IMR-90 (cell line): ENCODE data around the gene MCTP1. TPM values are rescaled to one million over a fixed set of nuclear protein-coding genes. Genes with fewer than 3 reads are reported as not detected.

Source experiments
- ATAC-seq: fragments of 200-7000 bp; cut with Tn5 transposase; 2 replicates; pipeline ENCODE4 v1.9.1; 2020; ENCODE audit warnings: low read depth, mild to moderate bottlenecking, moderate library complexity
- BruUV-seq: library from RNA; stranded (reverse); fragments of 400-500 nt; replicated peaks from 2 replicates; lab custom pipeline; 2021; lab: Mats Ljungman, UMichigan
- CTCF ChIA-PET: fragments of 300-600 bp; formaldehyde crosslinking; extraction: SDS; loops from one replicate; lab custom pipeline; 2021; ENCODE audit warnings: antibody characterized with exemption; lab: Yijun Ruan, JAX
- POLR2A ChIA-PET: fragments of 300-600 bp; sonication (Branson Sonifier 250); formaldehyde crosslinking; loops from one replicate; lab custom pipeline; 2022; ENCODE audit warnings: antibody characterized with exemption; ENCODE audit not compliant: unreplicated experiment; lab: Charles Lee
- DNase-seq: peaks from one replicate; pipeline ENCODE4 v3.0.0; 2013
- H2AFZ ChIP-seq: replicated peaks from 2 replicates; pipeline ENCODE3; 2013; ENCODE audit warnings: low read length, mild to moderate bottlenecking; ENCODE audit not compliant: poor library complexity
- H2AK5ac ChIP-seq: 2 replicates; pipeline ENCODE4 v1.6.1; 2013; ENCODE audit warnings: low read depth, low read length, inconsistent platforms
- H2AK9ac ChIP-seq: replicated peaks from 2 replicates; pipeline ENCODE3; 2013; ENCODE audit warnings: mild to moderate bottlenecking, low read depth, low read length, moderate library complexity; ENCODE audit not compliant: poor library complexity
- H2BK120ac ChIP-seq: 2 replicates; pipeline ENCODE4 v1.6.1; 2013; ENCODE audit warnings: low read depth, low read length, inconsistent platforms
- H2BK15ac ChIP-seq: 3 replicates; pipeline ENCODE4 v1.6.1; 2013; ENCODE audit warnings: low read depth, low read length, inconsistent platforms
- H2BK20ac ChIP-seq: 2 replicates; pipeline ENCODE4 v1.6.1; 2013; ENCODE audit warnings: low read depth, mild to moderate bottlenecking, inconsistent platforms, low read length, moderate library complexity
- H2BK5ac ChIP-seq: 2 replicates; pipeline ENCODE4 v1.6.1; 2013; ENCODE audit warnings: mild to moderate bottlenecking, low read depth, low read length, inconsistent platforms; ENCODE audit not compliant: poor library complexity, severe bottlenecking
- H3K14ac ChIP-seq: replicated peaks from 2 replicates; pipeline ENCODE4 v1.6.1; 2013; ENCODE audit warnings: low read depth, low read length, inconsistent platforms
- H3K18ac ChIP-seq: 2 replicates; pipeline ENCODE4 v1.6.1; 2013; ENCODE audit warnings: low read depth, low read length, control low read depth
- H3K23ac ChIP-seq: 2 replicates; pipeline ENCODE4 v1.6.1; 2013; ENCODE audit warnings: low read depth, low read length, inconsistent platforms
- H3K27ac ChIP-seq: 2 replicates; pipeline ENCODE4 v1.5.1; 2013; ENCODE audit warnings: mild to moderate bottlenecking, control low read depth, low read length; ENCODE audit not compliant: insufficient read depth
- H3K27me3 ChIP-seq: 2 replicates; pipeline ENCODE4 v1.6.1; 2013; ENCODE audit warnings: low read length; ENCODE audit not compliant: control insufficient read depth, insufficient read depth
- H3K36me3 ChIP-seq: 2 replicates; pipeline ENCODE4 v1.6.1; 2013; ENCODE audit warnings: low read length, mixed read lengths; ENCODE audit not compliant: control insufficient read depth, insufficient read depth
- H3K4ac ChIP-seq: 2 replicates; pipeline ENCODE4 v1.6.1; 2013; ENCODE audit warnings: low read depth, low read length, inconsistent platforms
- H3K4me1 ChIP-seq: 2 replicates; pipeline ENCODE4 v1.6.1; 2013; ENCODE audit warnings: low read length, mixed read lengths; ENCODE audit not compliant: control insufficient read depth, insufficient read depth
- H3K4me2 ChIP-seq: 2 replicates; pipeline ENCODE4 v1.6.1; 2013; ENCODE audit warnings: low read depth, mild to moderate bottlenecking, control low read depth, low read length, moderate library complexity
- H3K4me3 ChIP-seq: 2 replicates; pipeline ENCODE4 v1.5.1; 2013; ENCODE audit warnings: low read depth, mild to moderate bottlenecking, control low read depth, low read length, moderate library complexity; ENCODE audit not compliant: insufficient read depth
- H3K56ac ChIP-seq: 2 replicates; pipeline ENCODE4 v1.6.1; 2013; ENCODE audit warnings: low read length, inconsistent platforms; ENCODE audit not compliant: insufficient read depth; ENCODE audit errors: extremely low read depth
- H3K79me1 ChIP-seq, 2 experiments: 2 replicates each; pipeline ENCODE4 v1.6.1; 2013; ENCODE audit warnings: low read length in 2 of 2, inconsistent platforms in 1 of 2, low read depth in 1 of 2
- H3K9ac ChIP-seq: 2 replicates; pipeline ENCODE4 v1.6.1; 2013; ENCODE audit warnings: low read depth, low read length, control low read depth
- H3K9me1 ChIP-seq: 2 replicates; pipeline ENCODE4 v1.6.1; 2013; ENCODE audit warnings: low read length, inconsistent platforms; ENCODE audit not compliant: insufficient read depth
- H3K9me3 ChIP-seq: 2 replicates; pipeline ENCODE4 v1.6.1; 2013; ENCODE audit warnings: low read length; ENCODE audit not compliant: control insufficient read depth, insufficient read depth
- H4K20me1 ChIP-seq: 2 replicates; pipeline ENCODE4 v1.6.1; 2013; ENCODE audit warnings: low read length, inconsistent platforms; ENCODE audit not compliant: insufficient read depth
- H4K5ac ChIP-seq: 2 replicates; pipeline ENCODE4 v1.6.1; 2013; ENCODE audit warnings: mild to moderate bottlenecking, low read depth, low read length, control low read depth
- H4K8ac ChIP-seq, 2 experiments: 2 replicates each; pipeline ENCODE4 v1.6.1; 2013; ENCODE audit warnings: low read depth in 2 of 2, low read length in 2 of 2, control low read depth in 1 of 2, inconsistent platforms in 1 of 2
- H4K91ac ChIP-seq: 2 replicates; pipeline ENCODE4 v1.6.1; 2013; ENCODE audit warnings: low read depth, low read length, inconsistent platforms; ENCODE audit not compliant: insufficient read depth
- BHLHE40 ChIP-seq: fragments of 150-350 bp; IDR thresholded peaks from 2 replicates; pipeline ENCODE4 v1.6.1; 2016; ENCODE audit warnings: mild to moderate bottlenecking, low read depth, low read length
- CEBPB ChIP-seq: IDR thresholded peaks from 2 replicates; pipeline ENCODE4 v1.6.1; 2012; ENCODE audit warnings: low read depth, low read length, improper control_type of control experiment
- CHD1 ChIP-seq: IDR thresholded peaks from 2 replicates; pipeline ENCODE4 v1.6.1; 2012; ENCODE audit warnings: low read depth, low read length, improper control_type of control experiment
- CTCF ChIP-seq: conservative IDR thresholded peaks from 2 replicates; pipeline ENCODE4 v1.5.1; 2012; ENCODE audit warnings: mild to moderate bottlenecking, low read depth, low read length, improper control_type of control experiment
- ELK1 ChIP-seq: fragments of 150-350 bp; IDR thresholded peaks from 2 replicates; pipeline ENCODE4 v1.6.1; 2016; ENCODE audit warnings: low read depth, mild to moderate bottlenecking, low read length, moderate library complexity, borderline replicate concordance
- FOS ChIP-seq: fragments of 150-350 bp; IDR thresholded peaks from 2 replicates; pipeline ENCODE4 v1.6.1; 2016; ENCODE audit warnings: low read depth, low read length
- MAFK ChIP-seq: IDR thresholded peaks from 2 replicates; pipeline ENCODE4 v1.6.1; 2012; ENCODE audit warnings: low read depth, low read length, improper control_type of control experiment
- MAZ ChIP-seq: IDR thresholded peaks from 2 replicates; pipeline ENCODE4 v1.6.1; 2012; ENCODE audit warnings: low read depth, mild to moderate bottlenecking, low read length, improper control_type of control experiment, moderate library complexity, borderline replicate concordance
- MXI1 ChIP-seq: IDR thresholded peaks from 2 replicates; pipeline ENCODE4 v1.6.1; 2012; ENCODE audit warnings: low read depth, mild to moderate bottlenecking, low read length, moderate library complexity, borderline replicate concordance
- NFE2L2 ChIP-seq: fragments of 150-350 bp; IDR thresholded peaks from 2 replicates; pipeline ENCODE4 v1.6.1; 2016; ENCODE audit warnings: low read depth, mild to moderate bottlenecking, low read length
- POLR2A ChIP-seq: IDR thresholded peaks from 2 replicates; pipeline ENCODE4 v1.6.1; 2012; ENCODE audit warnings: mild to moderate bottlenecking, low read depth, low read length
- RAD21 ChIP-seq: IDR thresholded peaks from 2 replicates; pipeline ENCODE4 v1.6.1; 2012; ENCODE audit warnings: low read length, improper control_type of control experiment
- RCOR1 ChIP-seq: IDR thresholded peaks from 2 replicates; pipeline ENCODE4 v1.6.1; 2012; ENCODE audit warnings: mild to moderate bottlenecking, low read length, improper control_type of control experiment; ENCODE audit not compliant: insufficient replicate concordance
- RFX5 ChIP-seq: IDR thresholded peaks from 2 replicates; pipeline ENCODE4 v1.8.0; 2012; ENCODE audit warnings: low read depth, mild to moderate bottlenecking, low read length, moderate library complexity
- SMC3 ChIP-seq: fragments of 150-350 bp; IDR thresholded peaks from 2 replicates; pipeline ENCODE4 v1.6.1; 2016; ENCODE audit warnings: low read depth, mild to moderate bottlenecking, antibody characterized with exemption, low read length, moderate library complexity
- WGBS, 2 experiments: methylation state at CpG; one replicate each; pipeline versions ENCODE4 v1.1.5 to v1.1.7; 2013; ENCODE audit warnings: missing lambda C conversion rate in 2 of 2; ENCODE audit not compliant: insufficient read length in 1 of 2; ENCODE audit errors: extremely low coverage in 2 of 2; 5-methylcytosine and 5-hydroxymethylcytosine counted together
- dilution Hi-C: fragments of 300-500 bp; cut with HindIII; formaldehyde crosslinking; loops from one replicate; pipeline ENCODE4 v1.14.3; 2018; ENCODE audit warnings: low sequenced_read_pairs; ENCODE audit not compliant: unreplicated experiment
- in situ Hi-C: fragments of 300-500 bp; cut with MboI; formaldehyde crosslinking; loops from 3 replicates; pipeline ENCODE4 v1.14.3; 2019; ENCODE audit warnings: low sequenced_read_pairs, inconsistent platforms, mixed read lengths
- intact Hi-C: fragments of 100-400 bp; cut with micrococcal nuclease; formaldehyde crosslinking; loops from 2 replicates; pipeline ENCODE4 v1.10.0; 2022
- polyA plus RNA-seq, 3 experiments: library from polyadenylated mRNA; depleted of rRNA; stranded (reverse); fragments of >200 nt; gene quantifications; 2 replicates each; pipeline ENCODE4 v1.2.3, GENCODE V29; 2012; ENCODE audit warnings: low replicate concordance in 1 of 3
- total RNA-seq: library from RNA; depleted of rRNA; stranded (reverse); fragments of >200 nt; gene quantifications from 2 replicates; pipeline ENCODE4 v1.2.3, GENCODE V29; 2012
- TF ChIP-seq, protein P1 (sequence below): fragments of 150-350 bp; IDR thresholded peaks from 2 replicates; pipeline ENCODE4 v1.6.1; 2017; ENCODE audit warnings: mild to moderate bottlenecking, antibody characterized with exemption, low read length, low read depth

MCTP1 gene
- total and polyA plus RNA-seq, 2 of the 4 experiments (the other 2 are of a cell fraction), result 0.21 TPM; not detected in 1

DNA sequence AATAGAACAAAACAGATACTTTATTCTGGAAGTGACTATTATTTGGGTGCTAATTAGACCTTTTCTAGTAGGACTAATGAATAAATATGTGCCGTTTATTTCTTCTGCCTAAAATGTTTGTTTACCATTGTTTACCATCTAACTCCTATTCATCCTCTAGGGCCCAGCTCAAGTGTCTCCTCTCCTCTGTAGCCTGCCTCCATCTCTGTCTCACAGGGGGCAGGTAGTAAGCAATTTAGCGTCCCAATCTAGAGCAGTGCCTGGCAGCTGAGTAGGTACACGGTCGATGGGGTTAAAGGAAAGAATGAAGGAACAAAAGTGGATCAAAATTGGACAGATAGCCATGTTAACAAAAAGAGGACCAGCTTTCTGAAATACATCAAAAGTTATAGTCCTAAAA, 435.6 kb downstream of the MCTP1 start:
- Histone ChIP-seq H3K14ac (no peak overlapping the region), H3K9me1 (no peaks in the 10 kb centered on the region), H3K56ac (no peak overlapping the region), H2AFZ (no peak overlapping the region), H2BK20ac (no peak overlapping the region), H4K91ac (no peak overlapping the region), H2BK15ac (no peak overlapping the region), H3K9me3 (no peaks in the 10 kb centered on the region), H2BK120ac (no peak overlapping the region), H3K4me1 (no peaks in the 10 kb centered on the region), H3K4me2 (no peak overlapping the region), H3K27me3 (no peaks in the 10 kb centered on the region), H3K18ac (no peak overlapping the region), H4K5ac (no peak overlapping the region), H3K36me3 (no peaks in the 10 kb centered on the region), H3K23ac (no peak overlapping the region), H2BK5ac (no peak overlapping the region), H4K20me1 (no peaks in the 10 kb centered on the region), H2AK9ac (no peak overlapping the region), H2AK5ac (no peak overlapping the region), H3K27ac (no peak overlapping the region), H3K9ac (no peak overlapping the region), H3K79me1 (no peaks in the 10 kb centered on the region), H3K4me3 (no peak overlapping the region), H3K4ac (no peak overlapping the region), H4K8ac (no peak overlapping the region)
- intact Hi-C loops, result no loop called here
- DNase-seq, result no peak
- ChIA-PET CTCF (no interaction called here), POLR2A (no interaction called here)
- no TSS peak for BruUV-seq
- no peak for ATAC-seq
- TF ChIP-seq RAD21 (no peak), RCOR1 (no peak), ELK1 (no peak), BHLHE40 (no peak), CHD1 (no peak), MXI1 (no peak), CTCF (no peak), RFX5 (no peak), NFE2L2 (no peak), MAZ (no peak), FOS (no peak), POLR2A (no peak), SMC3 (no peak), MAFK (no peak), CEBPB (no peak)
- TF ChIP-seq, protein P1, sequence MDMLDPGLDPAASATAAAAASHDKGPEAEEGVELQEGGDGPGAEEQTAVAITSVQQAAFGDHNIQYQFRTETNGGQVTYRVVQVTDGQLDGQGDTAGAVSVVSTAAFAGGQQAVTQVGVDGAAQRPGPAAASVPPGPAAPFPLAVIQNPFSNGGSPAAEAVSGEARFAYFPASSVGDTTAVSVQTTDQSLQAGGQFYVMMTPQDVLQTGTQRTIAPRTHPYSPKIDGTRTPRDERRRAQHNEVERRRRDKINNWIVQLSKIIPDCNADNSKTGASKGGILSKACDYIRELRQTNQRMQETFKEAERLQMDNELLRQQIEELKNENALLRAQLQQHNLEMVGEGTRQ, result no peak
- no CpG with 5 or more reads among the region's 4 CpGs for WGBS, 2 experiments
- in situ Hi-C loops, result no loop called here
- dilution Hi-C loops, result no loop called here
